NCI-H146 treated with DMSO at 0.1 percent for 48 hours (cell line): ENCODE data around the gene PATZ1.
"Not testable (repeated sequence)": the region's sequence is repeated elsewhere in the genome, so short reads cannot be mapped to it uniquely, and the experiment has no call there.

Experiments used
- DNase-seq: peaks from one replicate; lab custom pipeline; 2025; ENCODE audit not compliant: unreplicated experiment; lab: John Stamatoyannopoulos, UW

PATZ1 gene

GRCh38 chr22:31346255-31346732 lies at the start of gene PATZ1:
TSS of gene PATZ1 (minus strand) at chr22:31346346. CDS start at chr22:31345602, 744 bp downstream.
- DNase-seq = peak; percentile 58

- DNase-seq = no peak
These were observed 48.2 kb upstream of the PATZ1 start for GRCh38 chr22:31394326-31394725.

GRCh38 chr22:31393893-31394292 lies 47.7 kb upstream of the PATZ1 start:
- DNase-seq = no peak

GRCh38 chr22:31378651-31379050 lies 32.5 kb upstream of the PATZ1 start:
- not testable (repeated sequence) for DNase-seq

- no peak for DNase-seq
These were observed 32.0 kb upstream of the PATZ1 start for GRCh38 chr22:31378123-31378522.

- no peak for DNase-seq
These were observed 31.5 kb upstream of the PATZ1 start for GRCh38 chr22:31377612-31378011.

- DNase-seq = no peak
These were observed 21.3 kb upstream of the PATZ1 start for GRCh38 chr22:31367426-31367825.

GRCh38 chr22:31363885-31364465 lies 17.8 kb upstream of the PATZ1 start:
- no peak for DNase-seq

- DNase-seq = no peak
These were observed 15.6 kb upstream of the PATZ1 start for GRCh38 chr22:31361743-31362142.

GRCh38 chr22:31360029-31360428 lies 13.9 kb upstream of the PATZ1 start:
- no peak for DNase-seq

- DNase-seq = no peak
These were observed 8.4 kb upstream of the PATZ1 start for GRCh38 chr22:31354515-31354914.

GRCh38 chr22:31350410-31350863 lies 4.3 kb upstream of the PATZ1 start:
- peak; percentile 32 for DNase-seq

GRCh38 chr22:31349960-31350359 lies 3.8 kb upstream of the PATZ1 start:
- no peak for DNase-seq

GRCh38 chr22:31348766-31349165 lies 2.6 kb upstream of the PATZ1 start:
- no peak for DNase-seq

- not testable (repeated sequence) for DNase-seq
These were observed 1.8 kb upstream of the PATZ1 start for GRCh38 chr22:31348009-31348337.

GRCh38 chr22:31347251-31348008 lies 1.3 kb upstream of the PATZ1 start:
- peak; percentile 26 for DNase-seq

- DNase-seq = peak; percentile 41
These were observed 646 bp upstream of the PATZ1 start for GRCh38 chr22:31346733-31347250.

GRCh38 chr22:31345331-31346254 lies 553 bp downstream of the PATZ1 start:
- peak; percentile 24 for DNase-seq

- DNase-seq = no peak
These were observed 1.4 kb downstream of the PATZ1 start for GRCh38 chr22:31344578-31345330.

GRCh38 chr22:31344256-31344577 lies 1.9 kb downstream of the PATZ1 start:
- DNase-seq = no peak
